Smooth muscle cell (in vitro differentiated cells): ENCODE data around the gene IL17RE. TPM values are rescaled to one million over a fixed set of nuclear protein-coding genes. Genes with fewer than 3 reads are reported as not detected.
A peak's percentile ranks its signal among the peaks of the same experiment; 100 is the strongest.

Source experiments
- DNase-seq: peaks from one replicate; lab custom pipeline; 2025; ENCODE audit not compliant: unreplicated experiment; lab: John Stamatoyannopoulos, UW
- H2AFZ ChIP-seq: fragments of 200-600 bp; sonication (generic); 2 replicates; pipeline ENCODE4 v1.6.0; 2016; ENCODE audit warnings: antibody characterized with exemption, low read depth, mild to moderate bottlenecking
- H3F3A ChIP-seq: fragments of 200-600 bp; sonication (generic); 2 replicates; pipeline ENCODE4 v1.6.0; 2017; ENCODE audit warnings: antibody characterized with exemption, low read depth
- H3K27ac ChIP-seq: fragments of 200-600 bp; sonication (generic); 2 replicates; pipeline ENCODE4 v1.5.1; 2016; ENCODE audit warnings: low read depth, mild to moderate bottlenecking
- H3K27me3 ChIP-seq: fragments of 200-600 bp; sonication (generic); 2 replicates; pipeline ENCODE4 v1.6.1; 2016; ENCODE audit warnings: low read depth, mild to moderate bottlenecking
- H3K36me3 ChIP-seq: fragments of 200-600 bp; sonication (generic); 2 replicates; pipeline ENCODE4 v1.5.1; 2016; ENCODE audit warnings: low read depth
- H3K4me1 ChIP-seq: fragments of 200-600 bp; sonication (generic); 2 replicates; pipeline ENCODE4 v1.5.1; 2016; ENCODE audit warnings: low read depth
- H3K4me2 ChIP-seq: fragments of 200-600 bp; sonication (generic); 2 replicates; pipeline ENCODE4 v1.6.0; 2016; ENCODE audit warnings: mild to moderate bottlenecking
- H3K4me3 ChIP-seq: fragments of 200-600 bp; sonication (generic); 2 replicates; pipeline ENCODE4 v1.5.1; 2016; ENCODE audit warnings: mild to moderate bottlenecking
- H3K79me2 ChIP-seq: fragments of 200-600 bp; sonication (generic); 2 replicates; pipeline ENCODE4 v1.6.0; 2016; ENCODE audit warnings: low read depth, mild to moderate bottlenecking
- H3K9ac ChIP-seq: fragments of 200-600 bp; sonication (generic); 2 replicates; pipeline ENCODE4 v1.6.0; 2016; ENCODE audit warnings: low read depth
- H3K9me3 ChIP-seq: fragments of 200-600 bp; sonication (generic); replicated peaks from 2 replicates; pipeline ENCODE4 v1.5.1; 2016; ENCODE audit warnings: low read depth
- H4K20me1 ChIP-seq: fragments of 200-600 bp; sonication (generic); 2 replicates; pipeline ENCODE4 v1.6.0; 2016; ENCODE audit warnings: low read depth
- WGBS: methylation state at CpG from one replicate; pipeline ENCODE4 v1.1.7; 2016; ENCODE audit warnings: low lambda C conversion rate; 5-methylcytosine and 5-hydroxymethylcytosine counted together
- polyA plus RNA-seq: library from polyadenylated mRNA; unstranded; fragments of >200 nt; fragmentation: Nextera tagmentation; extraction: Ambion mirVana; gene quantifications from 2 replicates; pipeline ENCODE4 v1.2.1, GENCODE V29; 2016
- total RNA-seq: library from RNA; depleted of rRNA; stranded (reverse); fragments of >200 nt; gene quantifications from 2 replicates; pipeline ENCODE4 v1.2.3, GENCODE V29; 2014
- TF ChIP-seq, protein P1 (sequence below): fragments of 200-600 bp; sonication (generic); IDR thresholded peaks from 2 replicates; pipeline ENCODE4 v1.5.1; 2017; ENCODE audit warnings: borderline replicate concordance, mild to moderate bottlenecking, antibody characterized with exemption; ENCODE audit not compliant: insufficient read depth, poor library complexity, severe bottlenecking

IL17RE gene
- total and polyA plus RNA-seq, 2 experiments from 2014 or later: 0.32 to 4.9 TPM

GRCh38 chr3:9915254-9916141 lies 12.8 kb downstream of the IL17RE start:
- no peaks in the 10 kb centered on the region for H3K79me2 ChIP-seq
- H3K9me3 ChIP-seq: no peaks in the 10 kb centered on the region
- H4K20me1 ChIP-seq: no peaks in the 10 kb centered on the region
- peaks cover 16% of the 10 kb centered on the region for H3K4me1 ChIP-seq
- H3F3A ChIP-seq: no peaks in the 10 kb centered on the region
- H2AFZ ChIP-seq: peak overlapping the region; percentile 91
- no peaks in the 10 kb centered on the region for H3K27me3 ChIP-seq
- TF ChIP-seq, protein P1, sequence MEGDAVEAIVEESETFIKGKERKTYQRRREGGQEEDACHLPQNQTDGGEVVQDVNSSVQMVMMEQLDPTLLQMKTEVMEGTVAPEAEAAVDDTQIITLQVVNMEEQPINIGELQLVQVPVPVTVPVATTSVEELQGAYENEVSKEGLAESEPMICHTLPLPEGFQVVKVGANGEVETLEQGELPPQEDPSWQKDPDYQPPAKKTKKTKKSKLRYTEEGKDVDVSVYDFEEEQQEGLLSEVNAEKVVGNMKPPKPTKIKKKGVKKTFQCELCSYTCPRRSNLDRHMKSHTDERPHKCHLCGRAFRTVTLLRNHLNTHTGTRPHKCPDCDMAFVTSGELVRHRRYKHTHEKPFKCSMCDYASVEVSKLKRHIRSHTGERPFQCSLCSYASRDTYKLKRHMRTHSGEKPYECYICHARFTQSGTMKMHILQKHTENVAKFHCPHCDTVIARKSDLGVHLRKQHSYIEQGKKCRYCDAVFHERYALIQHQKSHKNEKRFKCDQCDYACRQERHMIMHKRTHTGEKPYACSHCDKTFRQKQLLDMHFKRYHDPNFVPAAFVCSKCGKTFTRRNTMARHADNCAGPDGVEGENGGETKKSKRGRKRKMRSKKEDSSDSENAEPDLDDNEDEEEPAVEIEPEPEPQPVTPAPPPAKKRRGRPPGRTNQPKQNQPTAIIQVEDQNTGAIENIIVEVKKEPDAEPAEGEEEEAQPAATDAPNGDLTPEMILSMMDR: peak; percentile 24
- no peaks in the 10 kb centered on the region for H3K36me3 ChIP-seq
- peak overlapping the region; percentile 91 for H3K4me2 ChIP-seq
- H3K4me3 ChIP-seq: peak overlapping the region; percentile 62
- peak; percentile 59 for DNase-seq
- under 1% methylated on average over 74 of the region's 99 CpGs for WGBS
- peak overlapping the region; percentile 75 for H3K27ac ChIP-seq
- peak overlapping the region; percentile 31 for H3K9ac ChIP-seq

- no peaks in the 10 kb centered on the region for H3K36me3 ChIP-seq
- TF ChIP-seq, protein P1: no peak
- no peaks in the 10 kb centered on the region for H3K9me3 ChIP-seq
- H3K27me3 ChIP-seq: no peaks in the 10 kb centered on the region
- no peaks in the 10 kb centered on the region for H3K79me2 ChIP-seq
- H3F3A ChIP-seq: no peaks in the 10 kb centered on the region
- H3K4me1 ChIP-seq: peaks cover 16% of the 10 kb centered on the region
- DNase-seq: no peak
- 64% methylated on average over 7 of the region's 7 CpGs for WGBS
- H2AFZ ChIP-seq: no peak overlapping the region
- no peaks in the 10 kb centered on the region for H4K20me1 ChIP-seq
- H3K4me3 ChIP-seq: peak overlapping the region; percentile 62
- H3K4me2 ChIP-seq: peak overlapping the region; percentile 91
- H3K27ac ChIP-seq: peak overlapping the region; percentile 75
- H3K9ac ChIP-seq: no peak overlapping the region
These were observed 13.7 kb downstream of the IL17RE start for GRCh38 chr3:9916346-9916733.

- 27% methylated on average over 19 of the region's 19 CpGs for WGBS
These were observed 14.4 kb downstream of the IL17RE start, which contains the start of gene IL17RC for GRCh38 chr3:9916734-9917680. Gene IL17RC (plus strand): TSS chr3:9917098. CDS start chr3:9917316, 218 bp downstream.

More at GRCh38 chr3:9916734-9917680, 14.4 kb downstream of the IL17RE start, which contains the start of gene IL17RC:
- H3K4me1 ChIP-seq: peaks cover 16% of the 10 kb centered on the region
- H3K27ac ChIP-seq: peak within 1 kb of the TSS; percentile 75
- no peaks in the 10 kb centered on the region for H3F3A ChIP-seq
- DNase-seq: peak; percentile 43
- H3K9ac ChIP-seq: peak within 1 kb of the TSS; percentile 67
- no peaks in the 10 kb centered on the region for H3K79me2 ChIP-seq
- H2AFZ ChIP-seq: peak within 1 kb of the TSS; percentile 91
- H4K20me1 ChIP-seq: no peaks in the 10 kb centered on the region
- no peaks in the 10 kb centered on the region for H3K36me3 ChIP-seq
- H3K4me2 ChIP-seq: peak within 1 kb of the TSS; percentile 91
- H3K27me3 ChIP-seq: no peaks in the 10 kb centered on the region
- H3K4me3 ChIP-seq: peak within 1 kb of the TSS; percentile 62
- no peaks in the 10 kb centered on the region for H3K9me3 ChIP-seq
- TF ChIP-seq, protein P1: no peak
